ENCODE data around the gene CDC14A. TPM values are rescaled to one million over a fixed set of nuclear protein-coding genes. Genes with fewer than 3 reads are reported as not detected.

CDC14A gene
- polyA plus RNA-seq, 1 of the 3 experiments (the other 2 are of a cell fraction) = 2.2 TPM

DNA sequence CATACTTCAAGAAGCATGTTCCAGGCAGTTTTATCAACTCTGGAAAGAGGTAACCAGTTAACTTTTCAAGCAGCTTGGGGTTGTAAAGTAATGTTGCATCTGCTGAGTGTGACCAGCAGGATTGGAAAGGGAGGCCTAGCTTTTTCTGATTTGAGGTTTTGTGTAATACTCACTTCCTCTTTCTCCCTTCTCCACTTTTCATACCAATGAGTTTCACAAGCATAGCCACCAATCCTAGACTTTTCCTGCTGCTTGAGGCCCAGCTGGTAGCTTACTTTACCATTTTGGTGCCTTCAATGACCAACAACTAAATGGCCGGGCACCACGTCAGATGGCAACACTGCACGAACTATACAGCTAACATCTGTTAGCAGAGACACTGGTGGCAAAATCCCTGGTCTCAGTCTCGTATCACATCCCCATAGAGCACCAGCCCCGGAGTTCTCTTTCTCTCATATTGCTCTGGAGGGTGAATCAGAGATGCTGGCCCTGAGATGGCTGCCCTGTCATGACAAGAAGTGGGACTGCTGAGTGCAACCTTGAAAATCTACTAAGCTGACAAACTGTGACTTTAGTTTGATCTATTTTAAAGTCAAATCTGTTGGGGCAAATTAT, 170.8 kb downstream of the CDC14A start (continued):
- TF ChIP-seq CTCF (IDR thresholded peaks at IDR 0.05) (no peak), FOXM1 (IDR thresholded peaks at IDR 0.05; ENCODE audit: low read depth) (no peak)

- Histone ChIP-seq H3K36me3 (replicated peaks in 1 of 2; ENCODE audit: control insufficient read depth in 1 of 2, insufficient read depth in 2 of 2, low read length in 1 of 2) (peaks cover 0 to 7% of the 10 kb centered on the region in 2 experiments), H3F3A (replicated peaks; ENCODE audit: insufficient read depth) (no peaks in the 10 kb centered on the region), H3K79me2 (ENCODE audit: insufficient read depth) (no peaks in the 10 kb centered on the region), H3K9me2 (no peaks in the 10 kb centered on the region), H3K27ac (ENCODE audit: low read depth in 2 of 2, low read length in 1 of 2) (no peak overlapping the region), H3K27me3 (ENCODE audit: insufficient read depth) (no peaks in the 10 kb centered on the region), H3K4me1 (ENCODE audit: control insufficient read depth in 1 of 2, insufficient read depth in 2 of 2, low read depth in 1 of 2, low read length in 1 of 2) (peaks cover 0 to 5% of the 10 kb centered on the region in 2 experiments; a peak in 2 of 4 replicates), H3K9ac (no peak overlapping the region), H2AFZ (ENCODE audit: low read depth) (no peak overlapping the region), H3K4me3 (ENCODE audit: low read depth in 2 of 2, low read length in 1 of 2) (no peak overlapping the region), H3K9me3 (no peaks in the 10 kb centered on the region), H4K20me1 (ENCODE audit: insufficient read depth) (no peaks in the 10 kb centered on the region), H3K4me2 (no peak overlapping the region)
- ChIA-PET CTCF (interaction anchor here (1.0 to 1.4 kb wide), 2 partner anchors 53 to 61 kb away, joined by 3 read pairs; no protein-coding TSS in a partner anchor), POLR2A (no interaction called here)
- no peak for DNase-seq
- TF ChIP-seq RFX5 (IDR thresholded peaks at IDR 0.05; ENCODE audit: low read length) (no peak), MXI1 (IDR thresholded peaks at IDR 0.05; ENCODE audit: low read depth, low read length) (no peak), REST (IDR thresholded peaks at IDR 0.05; ENCODE audit: low read depth, low read length) (no peak), YY1 (IDR thresholded peaks at IDR 0.05; ENCODE audit: low read depth) (no peak)
- WGBS (ENCODE audit: low lambda C conversion rate) = 85% methylated on average over 4 of the region's 4 CpGs
Measured at GRCh38 chr1:100524355-100524754, 172.0 kb downstream of the CDC14A start.

DNA sequence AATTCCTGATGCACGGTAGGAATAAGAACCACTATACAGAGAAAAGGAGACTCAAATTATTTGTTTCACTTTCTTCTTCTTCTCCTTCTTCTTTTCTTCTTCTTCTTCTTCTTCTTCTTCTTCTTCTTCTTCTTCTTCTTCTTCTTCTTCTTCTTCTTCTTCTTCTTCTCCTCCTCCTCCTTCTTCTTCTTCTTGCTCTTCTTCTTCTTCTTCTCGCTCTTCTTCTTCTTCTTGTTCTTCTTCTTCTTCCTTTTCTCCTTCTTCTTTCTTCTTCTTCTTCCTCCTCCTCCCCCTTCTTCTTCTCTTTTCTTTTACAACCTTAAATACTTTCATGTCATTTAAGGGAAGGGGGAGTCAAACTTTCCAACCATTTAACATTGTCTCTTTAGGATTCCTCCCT, 174.6 kb downstream of the CDC14A start:
- ChIA-PET POLR2A (no interaction called here), CTCF (interaction anchor here (1.5 kb wide), 1 partner anchor 68 kb away, joined by 4 read pairs; no protein-coding TSS in a partner anchor)
- Histone ChIP-seq H4K20me1 (ENCODE audit: insufficient read depth) (no peaks in the 10 kb centered on the region), H3K9ac (no peak overlapping the region), H3K27ac (ENCODE audit: low read depth in 2 of 2, low read length in 1 of 2) (no peak overlapping the region), H3F3A (replicated peaks; ENCODE audit: insufficient read depth) (no peaks in the 10 kb centered on the region), H3K4me2 (no peak overlapping the region), H3K4me1 (ENCODE audit: control insufficient read depth in 1 of 2, insufficient read depth in 2 of 2, low read depth in 1 of 2, low read length in 1 of 2) (peaks cover 0 to 7% of the 10 kb centered on the region in 2 experiments; a peak in 2 of 4 replicates), H3K27me3 (ENCODE audit: insufficient read depth) (no peaks in the 10 kb centered on the region), H3K9me2 (no peaks in the 10 kb centered on the region), H3K9me3 (no peaks in the 10 kb centered on the region), H2AFZ (ENCODE audit: low read depth) (no peak overlapping the region), H3K4me3 (ENCODE audit: low read depth in 2 of 2, low read length in 1 of 2) (no peak overlapping the region), H3K79me2 (ENCODE audit: insufficient read depth) (no peaks in the 10 kb centered on the region), H3K36me3 (replicated peaks in 1 of 2; ENCODE audit: control insufficient read depth in 1 of 2, insufficient read depth in 2 of 2, low read length in 1 of 2) (no peaks in the 10 kb centered on the region)
- DNase-seq = no peak
- WGBS (ENCODE audit: low lambda C conversion rate) = 86% methylated on average over 2 of the region's 2 CpGs
- no peak for TF ChIP-seq POLR2AphosphoS5 (IDR thresholded peaks at IDR 0.05; ENCODE audit: low read depth, low read length)
- no peak for TF ChIP-seq SMC3 (IDR thresholded peaks at IDR 0.05; ENCODE audit: low read depth, low read length)
- no peak for TF ChIP-seq CHD2 (IDR thresholded peaks at IDR 0.05; ENCODE audit: low read length, partially characterized antibody)
- no peak for TF ChIP-seq JUND (IDR thresholded peaks at IDR 0.05)
- TF ChIP-seq FOSL2 (IDR thresholded peaks at IDR 0.05; ENCODE audit: borderline replicate concordance, low read depth) = no peak
- no peak for TF ChIP-seq ELF1 (IDR thresholded peaks at IDR 0.05)
- TF ChIP-seq RCOR1 (IDR thresholded peaks at IDR 0.05; ENCODE audit: low read length) = no peak
- TF ChIP-seq YY1 (IDR thresholded peaks at IDR 0.05; ENCODE audit: low read depth) = no peak
- no peak for TF ChIP-seq TCF12 (IDR thresholded peaks at IDR 0.05)
- TF ChIP-seq RXRA (IDR thresholded peaks at IDR 0.05; ENCODE audit: borderline replicate concordance, low read depth) = no peak

Measured in SK-N-SH (cell line).